ENCODE results near the gene GRID1. TPM values are rescaled to one million over a fixed set of nuclear protein-coding genes. Genes with fewer than 3 reads are reported as not detected.

The GRID1 gene
- polyA plus RNA-seq, 1 of the 3 experiments (the other 2 are of a cell fraction): 0.13 TPM

- H3K9ac ChIP-seq: no peak overlapping the region
- H3K4me1 ChIP-seq (ENCODE audit: control insufficient read depth in 1 of 2, insufficient read depth in 2 of 2, low read depth in 1 of 2, low read length in 1 of 2): no peaks in the 10 kb centered on the region; a peak in 1 of 4 replicates
- no peak overlapping the region for H3K27ac ChIP-seq (ENCODE audit: low read depth in 2 of 2, low read length in 1 of 2)
- H3K9me2 ChIP-seq: no peaks in the 10 kb centered on the region
- no peak for DNase-seq
- no peaks in the 10 kb centered on the region for H3K27me3 ChIP-seq (ENCODE audit: insufficient read depth)
- no peaks in the 10 kb centered on the region for H4K20me1 ChIP-seq (ENCODE audit: insufficient read depth)
- no peaks in the 10 kb centered on the region for H3F3A ChIP-seq (replicated peaks; ENCODE audit: insufficient read depth)
- ChIA-PET POLR2A (no interaction called here), CTCF (interaction anchor here (1.7 kb wide), 1 partner anchor 23 kb away, joined by 4 read pairs; no protein-coding TSS in a partner anchor)
- TF ChIP-seq PBX3 (IDR thresholded peaks at IDR 0.05) (no peak), TCF12 (IDR thresholded peaks at IDR 0.05) (no peak), MAX (IDR thresholded peaks at IDR 0.05; ENCODE audit: low read depth) (no peak), POLR2AphosphoS5 (IDR thresholded peaks at IDR 0.05; ENCODE audit: low read depth, low read length) (no peak), EZH2phosphoT487 (IDR thresholded peaks at IDR 0.05; ENCODE audit: borderline replicate concordance, low read depth) (no peak), USF1 (IDR thresholded peaks at IDR 0.05; ENCODE audit: borderline replicate concordance, low read depth) (no peak), FOXJ3 (CRISPR knock-in tag; IDR thresholded peaks at IDR 0.05) (no peak), GATA2 (CRISPR knock-in tag; IDR thresholded peaks at IDR 0.05) (no peak), SMC3 (IDR thresholded peaks at IDR 0.05; ENCODE audit: low read depth, low read length) (no peak), NFIC (IDR thresholded peaks at IDR 0.05; ENCODE audit: borderline replicate concordance) (no peak), RXRA (IDR thresholded peaks at IDR 0.05; ENCODE audit: borderline replicate concordance, low read depth) (no peak), EP300 (IDR thresholded peaks at IDR 0.05; ENCODE audit: borderline replicate concordance in 1 of 2, low read depth in 1 of 2, low read length in 1 of 2) (no peak), CHD2 (IDR thresholded peaks at IDR 0.05; ENCODE audit: low read length, partially characterized antibody) (no peak), JUND (IDR thresholded peaks at IDR 0.05) (no peak), ZBTB33 (IDR thresholded peaks at IDR 0.05; ENCODE audit: borderline replicate concordance, low read depth) (no peak), NRF1 (IDR thresholded peaks at IDR 0.05; ENCODE audit: low read depth, low read length) (no peak), YY1 (IDR thresholded peaks at IDR 0.05; ENCODE audit: low read depth) (no peak), TEAD4 (IDR thresholded peaks at IDR 0.05; ENCODE audit: borderline replicate concordance, insufficient read depth) (no peak)
- TF ChIP-seq, protein P1, sequence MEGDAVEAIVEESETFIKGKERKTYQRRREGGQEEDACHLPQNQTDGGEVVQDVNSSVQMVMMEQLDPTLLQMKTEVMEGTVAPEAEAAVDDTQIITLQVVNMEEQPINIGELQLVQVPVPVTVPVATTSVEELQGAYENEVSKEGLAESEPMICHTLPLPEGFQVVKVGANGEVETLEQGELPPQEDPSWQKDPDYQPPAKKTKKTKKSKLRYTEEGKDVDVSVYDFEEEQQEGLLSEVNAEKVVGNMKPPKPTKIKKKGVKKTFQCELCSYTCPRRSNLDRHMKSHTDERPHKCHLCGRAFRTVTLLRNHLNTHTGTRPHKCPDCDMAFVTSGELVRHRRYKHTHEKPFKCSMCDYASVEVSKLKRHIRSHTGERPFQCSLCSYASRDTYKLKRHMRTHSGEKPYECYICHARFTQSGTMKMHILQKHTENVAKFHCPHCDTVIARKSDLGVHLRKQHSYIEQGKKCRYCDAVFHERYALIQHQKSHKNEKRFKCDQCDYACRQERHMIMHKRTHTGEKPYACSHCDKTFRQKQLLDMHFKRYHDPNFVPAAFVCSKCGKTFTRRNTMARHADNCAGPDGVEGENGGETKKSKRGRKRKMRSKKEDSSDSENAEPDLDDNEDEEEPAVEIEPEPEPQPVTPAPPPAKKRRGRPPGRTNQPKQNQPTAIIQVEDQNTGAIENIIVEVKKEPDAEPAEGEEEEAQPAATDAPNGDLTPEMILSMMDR (IDR thresholded peaks at IDR 0.05): no peak
- no peaks in the 10 kb centered on the region for H3K9me3 ChIP-seq
- H3K4me2 ChIP-seq: no peak overlapping the region
- WGBS (ENCODE audit: low lambda C conversion rate): 19% methylated on average over 2 of the region's 3 CpGs
- H3K79me2 ChIP-seq (ENCODE audit: insufficient read depth): no peaks in the 10 kb centered on the region
- H3K36me3 ChIP-seq (replicated peaks in 1 of 2; ENCODE audit: control insufficient read depth in 1 of 2, insufficient read depth in 2 of 2, low read length in 1 of 2): no peaks in the 10 kb centered on the region
- H2AFZ ChIP-seq (ENCODE audit: low read depth): no peak overlapping the region
- no peak overlapping the region for H3K4me3 ChIP-seq (ENCODE audit: low read depth in 2 of 2, low read length in 1 of 2)
These were observed 325.5 kb downstream of the GRID1 start for GRCh38 chr10:86041116-86041515.
